Peyer's patch (tissue), 4 donors: ENCODE data around the gene UCP3.

Source experiments
- POLR2A ChIP-seq, 2 donors: fragments of 450-650 bp; IDR thresholded peaks; one replicate each; pipeline ENCODE4 v1.5.1; 2017; ENCODE audit warnings: antibody characterized with exemption in 2 of 2, mild to moderate bottlenecking in 2 of 2, moderate library complexity in 2 of 2
- TF ChIP-seq, protein P1 (sequence below), 6 experiments: fragments of 450-650 bp in 4 of 6; fragments of 200-600 bp in 2 of 6; sonication (generic) in 1 of 6; IDR thresholded peaks; one replicate each; pipeline ENCODE4 v1.5.1; 2017 to 2019; ENCODE audit warnings: antibody characterized with exemption in 6 of 6, mild to moderate bottlenecking in 3 of 6, moderate library complexity in 1 of 6

DNA sequence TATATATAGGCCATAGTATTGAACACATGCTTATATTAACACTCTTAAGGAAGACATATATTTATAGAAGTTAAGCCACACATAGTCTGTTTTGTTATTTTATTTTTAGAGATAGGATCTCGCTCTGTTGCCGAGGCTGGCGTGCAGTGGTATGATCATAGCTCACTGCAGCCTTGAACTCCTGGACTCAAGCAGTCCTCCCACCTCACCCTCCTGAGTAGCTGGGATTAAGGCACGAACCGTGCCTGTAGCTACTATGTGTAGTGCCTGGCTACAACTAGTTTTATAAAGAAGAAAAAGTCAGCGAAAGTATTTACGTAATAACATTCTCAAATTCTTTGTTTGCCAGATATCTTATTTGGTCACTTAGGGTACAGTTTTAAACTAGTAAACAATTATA lies 20.7 kb downstream of the UCP3 start:
- TF ChIP-seq, protein P1, sequence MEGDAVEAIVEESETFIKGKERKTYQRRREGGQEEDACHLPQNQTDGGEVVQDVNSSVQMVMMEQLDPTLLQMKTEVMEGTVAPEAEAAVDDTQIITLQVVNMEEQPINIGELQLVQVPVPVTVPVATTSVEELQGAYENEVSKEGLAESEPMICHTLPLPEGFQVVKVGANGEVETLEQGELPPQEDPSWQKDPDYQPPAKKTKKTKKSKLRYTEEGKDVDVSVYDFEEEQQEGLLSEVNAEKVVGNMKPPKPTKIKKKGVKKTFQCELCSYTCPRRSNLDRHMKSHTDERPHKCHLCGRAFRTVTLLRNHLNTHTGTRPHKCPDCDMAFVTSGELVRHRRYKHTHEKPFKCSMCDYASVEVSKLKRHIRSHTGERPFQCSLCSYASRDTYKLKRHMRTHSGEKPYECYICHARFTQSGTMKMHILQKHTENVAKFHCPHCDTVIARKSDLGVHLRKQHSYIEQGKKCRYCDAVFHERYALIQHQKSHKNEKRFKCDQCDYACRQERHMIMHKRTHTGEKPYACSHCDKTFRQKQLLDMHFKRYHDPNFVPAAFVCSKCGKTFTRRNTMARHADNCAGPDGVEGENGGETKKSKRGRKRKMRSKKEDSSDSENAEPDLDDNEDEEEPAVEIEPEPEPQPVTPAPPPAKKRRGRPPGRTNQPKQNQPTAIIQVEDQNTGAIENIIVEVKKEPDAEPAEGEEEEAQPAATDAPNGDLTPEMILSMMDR (IDR thresholded peaks at IDR 0.05): no peak
- TF ChIP-seq POLR2A (IDR thresholded peaks at IDR 0.05): no peak
